ENCODE data around the gene LHX5. TPM values are rescaled to one million over a fixed set of nuclear protein-coding genes. Genes with fewer than 3 reads are reported as not detected.
A peak's percentile ranks its signal among the peaks of the same experiment; 100 is the strongest.

Gene LHX5
- total and polyA plus RNA-seq, 7 donors, result not detected

DNA sequence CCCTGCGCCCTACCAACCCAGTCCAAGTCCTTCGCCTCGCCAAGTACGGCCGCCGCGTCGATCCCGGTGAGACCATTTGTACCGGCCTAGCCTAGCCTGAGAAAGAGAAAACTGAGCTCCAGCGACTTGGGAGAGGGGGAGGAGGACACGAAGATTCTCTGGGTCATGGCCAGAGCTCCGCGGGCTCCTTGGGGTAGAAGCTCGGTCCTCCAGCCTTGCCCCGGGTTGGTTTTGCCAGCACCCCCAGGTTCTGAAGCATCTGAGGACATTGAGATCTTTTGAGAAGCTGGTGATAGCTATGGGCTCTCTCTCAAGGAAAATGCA lies 7.3 kb downstream of the LHX5 start:
- TF ChIP-seq EP300 (IDR thresholded peaks at IDR 0.05), result no peak
- no peak for TF ChIP-seq POLR2A (IDR thresholded peaks at IDR 0.05)
- no peak for TF ChIP-seq POLR2AphosphoS5 (IDR thresholded peaks at IDR 0.05)
- intact Hi-C loops (cut with DNase I), result no loop called here
- Histone ChIP-seq H3K4me1 (peaks cover 0 to 57% (median 46%) of the 10 kb centered on the region in 4 donors), H3K27me3 (peaks cover 57 to 99% (median 73%) of the 10 kb centered on the region in 3 donors), H3K36me3 (no peaks in the 10 kb centered on the region), H3K9me3 (no peaks in the 10 kb centered on the region), H3K4me3 (peak overlapping the region in 2 of 4 donors; percentile 7 to 28), H3K27ac (no peak overlapping the region)
- no peak for DNase-seq
- 3 to 9% methylated on average over 16 of the region's 16 CpGs for WGBS, 2 donors

DNA sequence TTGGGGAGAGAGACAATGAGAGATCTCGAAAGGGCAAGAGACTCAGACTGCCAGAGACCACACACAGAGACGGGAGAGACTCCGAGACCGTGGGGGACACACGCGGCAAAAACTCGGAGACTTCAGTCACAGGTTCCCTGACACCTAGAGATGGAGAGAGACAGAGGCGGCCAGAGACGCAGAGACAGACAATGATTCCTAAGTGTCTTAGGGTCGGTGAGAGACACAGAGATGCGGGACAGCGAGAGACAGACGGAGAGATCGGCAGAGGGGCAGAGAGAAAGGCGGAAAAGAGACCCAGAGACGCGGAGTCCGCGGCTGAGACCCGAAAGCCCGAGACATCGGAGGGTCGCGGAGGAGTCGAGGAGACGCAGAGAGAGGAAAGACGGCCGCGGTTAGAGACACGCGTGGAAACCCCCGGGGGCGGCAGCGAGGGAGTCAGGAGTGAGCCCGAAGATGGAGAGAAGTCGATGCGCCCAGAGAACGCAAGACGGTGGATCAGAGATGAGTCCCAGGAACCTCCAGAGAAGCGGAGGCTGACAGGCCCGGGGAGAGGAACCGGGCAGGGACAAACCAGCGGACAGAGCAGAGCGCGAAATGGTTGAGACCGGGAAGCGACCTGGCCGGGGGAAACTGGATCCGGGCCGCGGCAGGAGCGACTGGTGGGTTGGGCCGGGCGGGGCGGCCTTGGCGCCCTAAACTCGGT lies 7.8 kb downstream of the LHX5 start:
- H3K36me3 ChIP-seq, result no peaks in the 10 kb centered on the region
- intact Hi-C loops (cut with DNase I), result loop anchor here (2.0 kb wide), 1 partner anchor 449 kb away; no protein-coding TSS in a partner anchor
- H3K27ac ChIP-seq, result no peak overlapping the region
- no peaks in the 10 kb centered on the region for H3K9me3 ChIP-seq
- no peak for DNase-seq
- H3K4me3 ChIP-seq, result peak overlapping the region in 3 of 4 donors; percentile 7 to 28 (median 16)
- H3K27me3 ChIP-seq, result peaks cover 57 to 99% (median 68%) of the 10 kb centered on the region in 3 donors
- no peak for TF ChIP-seq POLR2A (IDR thresholded peaks at IDR 0.05)
- TF ChIP-seq POLR2AphosphoS5 (IDR thresholded peaks at IDR 0.05), result no peak
- TF ChIP-seq EP300 (IDR thresholded peaks at IDR 0.05), result no peak
- TF ChIP-seq, protein P1, sequence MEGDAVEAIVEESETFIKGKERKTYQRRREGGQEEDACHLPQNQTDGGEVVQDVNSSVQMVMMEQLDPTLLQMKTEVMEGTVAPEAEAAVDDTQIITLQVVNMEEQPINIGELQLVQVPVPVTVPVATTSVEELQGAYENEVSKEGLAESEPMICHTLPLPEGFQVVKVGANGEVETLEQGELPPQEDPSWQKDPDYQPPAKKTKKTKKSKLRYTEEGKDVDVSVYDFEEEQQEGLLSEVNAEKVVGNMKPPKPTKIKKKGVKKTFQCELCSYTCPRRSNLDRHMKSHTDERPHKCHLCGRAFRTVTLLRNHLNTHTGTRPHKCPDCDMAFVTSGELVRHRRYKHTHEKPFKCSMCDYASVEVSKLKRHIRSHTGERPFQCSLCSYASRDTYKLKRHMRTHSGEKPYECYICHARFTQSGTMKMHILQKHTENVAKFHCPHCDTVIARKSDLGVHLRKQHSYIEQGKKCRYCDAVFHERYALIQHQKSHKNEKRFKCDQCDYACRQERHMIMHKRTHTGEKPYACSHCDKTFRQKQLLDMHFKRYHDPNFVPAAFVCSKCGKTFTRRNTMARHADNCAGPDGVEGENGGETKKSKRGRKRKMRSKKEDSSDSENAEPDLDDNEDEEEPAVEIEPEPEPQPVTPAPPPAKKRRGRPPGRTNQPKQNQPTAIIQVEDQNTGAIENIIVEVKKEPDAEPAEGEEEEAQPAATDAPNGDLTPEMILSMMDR (IDR thresholded peaks at IDR 0.05), result no peak
- H3K4me1 ChIP-seq, result peaks cover 0 to 57% (median 46%) of the 10 kb centered on the region in 4 donors
- 3 to 11% methylated on average over 57 of the region's 57 CpGs for WGBS, 2 donors

DNA sequence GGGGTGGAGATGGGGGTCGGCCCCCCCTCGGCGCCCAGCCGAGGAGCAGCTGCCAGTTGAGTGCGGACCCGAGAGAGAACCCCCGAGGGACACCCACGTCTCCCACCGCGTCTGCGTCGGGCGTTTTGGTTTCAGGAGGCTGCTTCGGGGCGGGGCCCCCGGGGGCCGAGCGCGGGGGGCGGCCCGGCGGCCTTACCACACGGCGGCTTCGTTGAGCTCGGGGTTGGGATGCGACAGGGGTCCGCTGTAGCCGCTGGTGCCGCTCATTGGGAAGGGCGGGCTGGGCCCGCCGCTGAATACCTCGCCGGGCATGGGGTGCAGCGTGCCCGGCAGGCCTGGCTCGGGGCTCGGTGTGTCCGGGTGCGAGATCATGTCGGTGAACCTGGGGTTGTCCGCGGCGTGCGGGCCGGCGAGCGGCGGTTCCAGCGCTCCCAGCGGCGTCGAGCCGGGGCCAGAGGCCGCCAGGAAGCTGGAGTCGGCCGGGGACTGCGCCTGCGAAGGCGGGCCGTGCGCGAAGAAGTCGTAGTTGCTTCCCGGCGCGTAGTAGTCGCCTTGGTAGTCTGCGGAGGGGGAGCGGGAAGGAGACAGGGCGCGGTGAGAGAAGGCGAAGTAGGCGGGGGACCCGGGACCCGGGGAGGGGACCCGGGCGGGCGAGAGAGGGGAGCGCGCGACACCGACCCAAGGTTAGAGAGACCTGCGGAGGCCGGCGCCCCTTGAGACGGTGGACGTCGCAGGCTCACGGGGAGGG lies 8.5 kb downstream of the LHX5 start:
- Histone ChIP-seq H3K4me1 (peaks cover 0 to 55% (median 46%) of the 10 kb centered on the region in 4 donors), H3K27ac (no peak overlapping the region), H3K4me3 (peak overlapping the region in 3 of 4 donors; percentile 16 to 36 (median 30)), H3K36me3 (no peaks in the 10 kb centered on the region), H3K27me3 (peaks cover 54 to 99% (median 60%) of the 10 kb centered on the region in 3 donors), H3K9me3 (no peaks in the 10 kb centered on the region)
- no peak for DNase-seq
- TF ChIP-seq POLR2A (IDR thresholded peaks at IDR 0.05), result no peak
- TF ChIP-seq, protein P1 (IDR thresholded peaks at IDR 0.05), result no peak
- no peak for TF ChIP-seq EP300 (IDR thresholded peaks at IDR 0.05)
- TF ChIP-seq POLR2AphosphoS5 (IDR thresholded peaks at IDR 0.05), result no peak
- 3 to 9% methylated on average over 91 of the region's 91 CpGs for WGBS, 2 donors
- intact Hi-C loops (cut with DNase I), result loop anchor here (2.0 kb wide), 1 partner anchor 450 kb away; no protein-coding TSS in a partner anchor

DNA sequence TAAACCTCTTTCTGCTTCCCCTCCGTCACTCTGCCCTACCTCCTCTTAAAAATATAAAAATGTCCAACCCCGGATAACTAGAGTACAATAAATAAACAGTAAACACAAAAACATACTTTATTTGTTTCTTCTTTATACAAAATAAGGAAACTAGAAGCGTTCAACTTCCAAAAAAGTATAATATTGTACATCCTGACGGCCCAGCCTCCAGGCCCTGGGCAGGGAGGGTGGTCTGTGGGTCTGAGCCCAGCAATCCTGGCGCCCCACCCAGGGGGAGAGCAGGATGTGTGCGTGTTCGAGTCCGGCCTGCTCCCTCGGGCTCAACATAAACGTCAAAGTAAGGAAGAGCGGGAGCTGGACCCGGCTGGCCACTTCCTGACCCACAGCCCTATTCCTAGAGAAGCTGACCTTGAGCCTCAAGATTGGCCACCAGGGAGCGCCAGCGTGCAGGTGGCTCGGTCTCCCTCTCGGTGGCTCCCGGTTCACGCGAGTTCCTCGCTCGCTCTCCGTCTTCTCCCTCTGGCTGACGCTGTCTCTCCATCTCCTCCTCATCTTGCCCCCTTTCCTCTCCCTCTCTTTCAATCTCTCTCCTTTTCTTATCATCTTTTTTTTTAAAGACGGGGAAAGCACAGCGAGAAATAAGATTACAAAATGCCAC lies 9.4 kb downstream of the LHX5 start:
- intact Hi-C loops (cut with DNase I), result loop anchor here (2.0 kb wide), 1 partner anchor 451 kb away; no protein-coding TSS in a partner anchor
- 8 to 10% methylated on average over 25 of the region's 25 CpGs for WGBS, 2 donors
- peak overlapping the region in 3 of 4 donors; percentile 16 to 36 (median 30) for H3K4me3 ChIP-seq
- peak; percentile 83 for DNase-seq
- H3K9me3 ChIP-seq, result no peaks in the 10 kb centered on the region
- H3K36me3 ChIP-seq, result no peaks in the 10 kb centered on the region
- TF ChIP-seq, protein P1 (IDR thresholded peaks at IDR 0.05), result peak in 3 of 4 experiments; percentile 49 to 79 (median 55)
- TF ChIP-seq EP300 (IDR thresholded peaks at IDR 0.05) (no peak), POLR2AphosphoS5 (IDR thresholded peaks at IDR 0.05) (no peak), POLR2A (IDR thresholded peaks at IDR 0.05) (no peak)
- H3K4me1 ChIP-seq, result peaks cover 0 to 45% (median 40%) of the 10 kb centered on the region in 4 donors
- H3K27me3 ChIP-seq, result peaks cover 45 to 96% (median 51%) of the 10 kb centered on the region in 3 donors
- no peak overlapping the region for H3K27ac ChIP-seq

Measured in sigmoid colon (tissue), 7 donors.